HepG2 (cell line): ENCODE data around the gene RNF149. TPM values are rescaled to one million over a fixed set of nuclear protein-coding genes. Genes with fewer than 3 reads are reported as not detected.

ENCODE experiments used
- EP300 ChIP-seq, 3 experiments: sonication (generic) in 1 of 3; formaldehyde crosslinking in 1 of 3; IDR thresholded peaks; 2 replicates each; pipeline versions ENCODE4 v1.5.1 to v1.6.1; 2011 to 2020; ENCODE audit warnings: low read depth in 2 of 3, low read length in 2 of 3, borderline replicate concordance in 1 of 3, improper control_type of control experiment in 1 of 3, mild to moderate bottlenecking in 1 of 3, missing genetic modification reagents in 1 of 3, moderate library complexity in 1 of 3
- FOXO4 ChIP-seq: sonication (generic); formaldehyde crosslinking; conservative IDR thresholded peaks from 2 replicates; pipeline ENCODE4 v1.8.1; 2023; ENCODE audit warnings: missing genetic modification reagents
- IRF2 ChIP-seq: IDR thresholded peaks from 2 replicates; pipeline ENCODE4 v1.6.1; 2018; ENCODE audit warnings: missing genetic modification reagents, missing compliant biosample characterization
- MED13 ChIP-seq: sonication (generic); formaldehyde crosslinking; IDR thresholded peaks from 2 replicates; pipeline ENCODE4 v1.5.0; 2020; ENCODE audit warnings: missing genetic modification reagents
- MZF1 ChIP-seq: sonication (generic); formaldehyde crosslinking; IDR thresholded peaks from 2 replicates; pipeline ENCODE4 v1.8.1; 2023; ENCODE audit warnings: mild to moderate bottlenecking, missing genetic modification reagents, borderline replicate concordance
- NCOR1 ChIP-seq: fragments of 200-600 bp; sonication (generic); IDR thresholded peaks from 2 replicates; pipeline ENCODE4 v1.7.0; 2017; ENCODE audit warnings: antibody characterized with exemption, low read length, borderline replicate concordance
- NONO ChIP-seq, 2 experiments: fragments of 450-650 bp in 1 of 2; sonication (generic) in 1 of 2; formaldehyde crosslinking in 1 of 2; IDR thresholded peaks in 1 of 2; conservative IDR thresholded peaks in 1 of 2; 2 replicates each; pipeline versions ENCODE4 v1.6.1 to v1.8.0; 2017 to 2022; ENCODE audit warnings: mild to moderate bottlenecking in 1 of 2, missing genetic modification reagents in 1 of 2, moderate library complexity in 1 of 2
- NR1H2 ChIP-seq: sonication (generic); formaldehyde crosslinking; IDR thresholded peaks from 2 replicates; pipeline ENCODE4 v1.8.1; 2022; ENCODE audit warnings: low read depth, missing genetic modification reagents, borderline replicate concordance
- RARA ChIP-seq: IDR thresholded peaks from 2 replicates; pipeline ENCODE4 v1.6.1; 2016; ENCODE audit warnings: missing genetic modification reagents, missing compliant biosample characterization
- SALL1 ChIP-seq: sonication (generic); formaldehyde crosslinking; IDR thresholded peaks from 2 replicates; pipeline ENCODE4 v1.8.0; 2022; ENCODE audit warnings: mild to moderate bottlenecking, missing genetic modification reagents
- ZBTB49 ChIP-seq: sonication (generic); formaldehyde crosslinking; IDR thresholded peaks from 2 replicates; pipeline ENCODE4 v1.4.0; 2020; ENCODE audit warnings: missing genetic modification reagents, borderline replicate concordance
- ZBTB7B ChIP-seq: sonication (generic); formaldehyde crosslinking; IDR thresholded peaks from 2 replicates; pipeline ENCODE4 v1.4.0; 2020; ENCODE audit warnings: missing genetic modification reagents
- ZNF296 ChIP-seq: sonication (generic); formaldehyde crosslinking; conservative IDR thresholded peaks from 2 replicates; pipeline ENCODE4 v1.5.0; 2020; ENCODE audit warnings: mild to moderate bottlenecking, missing genetic modification reagents
- ZNF326 ChIP-seq: sonication (generic); formaldehyde crosslinking; IDR thresholded peaks from 2 replicates; pipeline ENCODE4 v1.4.0; 2020; ENCODE audit warnings: missing genetic modification reagents, borderline replicate concordance
- ZNF484 ChIP-seq: sonication (generic); formaldehyde crosslinking; IDR thresholded peaks from 2 replicates; pipeline ENCODE4 v1.5.1; 2020; ENCODE audit warnings: mild to moderate bottlenecking, low read depth, missing genetic modification reagents, borderline replicate concordance
- ZNF724P ChIP-seq: sonication (generic); formaldehyde crosslinking; IDR thresholded peaks from 2 replicates; pipeline ENCODE4 v1.8.0; 2022; ENCODE audit warnings: missing genetic modification reagents, borderline replicate concordance
- ZSCAN21 ChIP-seq: sonication (generic); formaldehyde crosslinking; IDR thresholded peaks from 2 replicates; pipeline ENCODE4 v1.8.0; 2022; ENCODE audit warnings: mild to moderate bottlenecking, missing genetic modification reagents, moderate library complexity, borderline replicate concordance
- polyA plus RNA-seq, 8 experiments: library from polyadenylated mRNA; depleted of rRNA in 3 of 8; stranded (reverse) in 7 of 8; unstranded in 1 of 8; fragments of >200 nt; fragmentation: Illumina TruSeq in 4 of 8; extraction: Trizol in 4 of 8; gene quantifications; 2 replicates each; pipeline versions ENCODE4 v1.2.1 to v1.2.3, GENCODE V29; 2011 to 2016; ENCODE audit warnings: low read depth in 4 of 8, missing spikeins in 1 of 8, mixed read lengths in 1 of 8; ENCODE audit not compliant: insufficient read depth in 1 of 8
- total RNA-seq, 5 experiments: library from RNA; depleted of rRNA; stranded (reverse); fragments of >200 nt; fragmentation: Illumina TruSeq; extraction: Trizol; gene quantifications; 2 replicates each; pipeline ENCODE4 v1.2.3, GENCODE V29; 2016; ENCODE audit warnings: low read depth in 1 of 5
- TF ChIP-seq, protein P1 (sequence below): IDR thresholded peaks from 2 replicates; pipeline ENCODE4 v1.6.1; 2016; ENCODE audit warnings: missing compliant biosample characterization, missing genetic modification reagents, borderline replicate concordance
- TF ChIP-seq, protein P2 (sequence below): IDR thresholded peaks from 2 replicates; pipeline ENCODE4 v1.6.1; 2012; ENCODE audit warnings: inconsistent platforms
- TF ChIP-seq, protein P3 (sequence below): sonication (generic); formaldehyde crosslinking; IDR thresholded peaks from 2 replicates; pipeline ENCODE4 v1.5.1; 2020; ENCODE audit warnings: mild to moderate bottlenecking, missing genetic modification reagents, borderline replicate concordance

RNF149 gene
- total and polyA plus RNA-seq, 2 of the 13 experiments (the other 11 are each of a cell fraction or from before 2014, with no cell fraction given) = 87.6 to 109 TPM

- no peak for TF ChIP-seq ZBTB49
- peak; percentile 30; the same call in 1 of the 2 replicates for TF ChIP-seq SALL1 (CRISPR knock-in tag)
- TF ChIP-seq ZNF484 = no peak
- TF ChIP-seq MZF1 = no peak
- TF ChIP-seq ZNF296 = no peak
- TF ChIP-seq RARA (CRISPR knock-in tag) = peak; percentile 85
- TF ChIP-seq, protein P1, sequence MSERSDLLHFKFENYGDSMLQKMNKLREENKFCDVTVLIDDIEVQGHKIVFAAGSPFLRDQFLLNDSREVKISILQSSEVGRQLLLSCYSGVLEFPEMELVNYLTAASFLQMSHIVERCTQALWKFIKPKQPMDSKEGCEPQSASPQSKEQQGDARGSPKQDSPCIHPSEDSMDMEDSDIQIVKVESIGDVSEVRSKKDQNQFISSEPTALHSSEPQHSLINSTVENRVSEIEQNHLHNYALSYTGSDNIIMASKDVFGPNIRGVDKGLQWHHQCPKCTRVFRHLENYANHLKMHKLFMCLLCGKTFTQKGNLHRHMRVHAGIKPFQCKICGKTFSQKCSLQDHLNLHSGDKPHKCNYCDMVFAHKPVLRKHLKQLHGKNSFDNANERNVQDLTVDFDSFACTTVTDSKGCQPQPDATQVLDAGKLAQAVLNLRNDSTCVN (CRISPR knock-in tag) = no peak
- TF ChIP-seq EP300 (IDR thresholded peaks at IDR 0.05; ENCODE audit: low read depth in 2 of 2, low read length in 2 of 2) = peak; percentile 64 to 96; a peak in 3 of 4 replicates
- TF ChIP-seq EP300 (CRISPR knock-in tag; IDR thresholded peaks at IDR 0.05; ENCODE audit: borderline replicate concordance) = peak; percentile 86
- TF ChIP-seq NCOR1 = peak; percentile 65; the same call in 1 of the 2 replicates
- TF ChIP-seq MED13 (CRISPR knock-in tag) = peak; percentile 33; the same call in 1 of the 2 replicates
- TF ChIP-seq FOXO4 = no peak
- TF ChIP-seq NR1H2 (CRISPR knock-in tag) = no peak
- TF ChIP-seq ZNF326 (CRISPR knock-in tag) = no peak
- no peak for TF ChIP-seq NONO (IDR thresholded peaks at IDR 0.05)
- TF ChIP-seq NONO (CRISPR knock-in tag; conservative IDR thresholded peaks at IDR 0.05) = 0 out of 2 replicates have a peak, but pooled peaks have one; percentile 38
- TF ChIP-seq ZBTB7B = 0 out of 2 replicates have a peak, but pooled peaks have one; percentile 49
- no peak for TF ChIP-seq ZNF724P
- TF ChIP-seq IRF2 (CRISPR knock-in tag) = peak; percentile 70; the same call in 1 of the 2 replicates
- TF ChIP-seq, protein P2, sequence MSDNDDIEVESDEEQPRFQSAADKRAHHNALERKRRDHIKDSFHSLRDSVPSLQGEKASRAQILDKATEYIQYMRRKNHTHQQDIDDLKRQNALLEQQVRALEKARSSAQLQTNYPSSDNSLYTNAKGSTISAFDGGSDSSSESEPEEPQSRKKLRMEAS = 0 out of 2 replicates have a peak, but pooled peaks have one; percentile 28
- TF ChIP-seq, protein P3, sequence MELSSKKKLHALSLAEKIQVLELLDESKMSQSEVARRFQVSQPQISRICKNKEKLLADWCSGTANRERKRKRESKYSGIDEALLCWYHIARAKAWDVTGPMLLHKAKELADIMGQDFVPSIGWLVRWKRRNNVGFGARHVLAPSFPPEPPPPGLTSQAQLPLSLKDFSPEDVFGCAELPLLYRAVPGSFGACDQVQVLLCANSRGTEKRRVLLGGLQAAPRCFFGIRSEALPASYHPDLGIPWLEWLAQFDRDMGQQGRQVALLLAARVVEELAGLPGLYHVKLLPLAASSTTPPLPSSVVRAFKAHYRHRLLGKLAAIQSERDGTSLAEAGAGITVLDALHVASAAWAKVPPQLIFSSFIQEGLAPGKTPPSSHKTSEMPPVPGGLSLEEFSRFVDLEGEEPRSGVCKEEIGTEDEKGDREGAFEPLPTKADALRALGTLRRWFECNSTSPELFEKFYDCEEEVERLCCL (CRISPR knock-in tag) = no peak
- no peak for TF ChIP-seq ZSCAN21
Observed at GRCh38 chr2:101332885-101333766, 24.6 kb upstream of the RNF149 start (continued).
